Nasal cavity respiratory epithelium epithelial cell of viscerocranial mucosa (primary cell): ENCODE measurements around the gene DMRT1. TPM values are rescaled to one million over a fixed set of nuclear protein-coding genes. Genes with fewer than 3 reads are reported as not detected.

Source experiments
- total RNA-seq: library from RNA; depleted of rRNA; stranded (reverse); fragments of >200 nt; gene quantifications from 2 replicates; pipeline ENCODE4 v1.2.3, GENCODE V29; 2014

The DMRT1 gene
- not detected in 2 replicates for total RNA-seq

GRCh38 chr9:841371-842209 is at the start of gene DMRT1:
DMRT1 (plus strand) TSS chr9:841697; CDS start chr9:841839, 142 bp downstream.

DNA sequence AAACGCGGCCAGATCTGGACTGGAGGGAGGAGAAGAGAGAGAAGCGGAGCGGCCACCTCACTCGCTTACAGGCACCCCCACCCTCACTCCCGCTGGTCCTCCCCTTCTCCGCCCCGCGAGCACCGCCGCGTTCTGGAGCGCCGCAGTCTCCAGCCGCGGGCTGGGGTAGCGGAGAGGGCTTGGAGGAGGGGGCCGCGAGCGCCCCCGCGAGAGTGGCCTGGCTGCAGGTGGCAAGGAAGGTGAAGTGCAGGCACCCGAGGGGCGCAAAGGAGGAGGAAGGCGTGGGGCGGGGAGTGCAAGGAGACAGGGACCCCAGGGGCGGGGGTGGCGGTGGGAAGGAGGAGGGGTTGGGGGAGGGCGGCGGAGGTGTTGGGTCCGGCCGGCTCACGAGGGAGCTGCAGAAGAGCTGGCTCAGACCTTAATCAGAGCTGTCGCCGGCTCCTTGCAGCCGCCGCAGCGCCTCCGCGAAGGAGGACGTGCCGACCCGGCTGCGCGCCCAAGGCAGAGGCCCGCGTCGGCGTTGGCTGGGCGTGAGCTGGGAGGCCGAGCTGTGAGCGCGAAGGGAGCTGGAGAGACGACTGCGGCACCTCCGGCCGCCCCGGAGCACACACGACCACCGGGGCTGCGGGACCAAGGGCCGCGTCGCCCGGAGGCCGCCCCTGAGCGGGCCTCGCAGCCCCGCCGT is 134.9 kb downstream of the DMRT1 start, which contains the start of gene DMRT3:
TSS of gene DMRT3 (plus strand) at position 398 of the 685 bp plus-strand sequence. CDS start 347 bp downstream, outside the sequence.

Other genes starting within 250 kb of the DMRT1 start
- not detected in 2 replicates for gene DMRT3, start 135.0 kb downstream of the DMRT1 start, total RNA-seq
- gene DMRT2, start 208.7 kb downstream of the DMRT1 start, total RNA-seq, result under 0.01 and 0.50 TPM in 2 replicates